Naive thymus-derived CD4-positive, alpha-beta T cell (primary cell): ENCODE data around the gene TYW1. TPM values are rescaled to one million over a fixed set of nuclear protein-coding genes. Genes with fewer than 3 reads are reported as not detected.
"Not testable (repeated sequence)": the region's sequence is repeated elsewhere in the genome, so short reads cannot be mapped to it uniquely, and the experiment has no call there.

Source experiments
- ATAC-seq: fragments of 150-1000 bp; cut with Tn5 transposase; 2 replicates; pipeline ENCODE4 v1.10.0; 2021; ENCODE audit warnings: mild to moderate bottlenecking, moderate library complexity
- CTCF ChIA-PET: fragments of 350-600 bp; sonication (Branson Sonifier 250); formaldehyde crosslinking; loops from one replicate; lab custom pipeline; 2021; ENCODE audit warnings: antibody characterized with exemption; lab: Charles Lee
- POLR2A ChIA-PET: fragments of 350-600 bp; sonication (Branson Sonifier 250); formaldehyde crosslinking; loops from one replicate; lab custom pipeline; 2021; ENCODE audit warnings: antibody characterized with exemption, inconsistent platforms; lab: Charles Lee
- DNase-seq, 9 donors: peaks; one replicate each; pipeline versions ENCODE4 v3.0.0 to v3.0.0-alpha.2; 2020 to 2022; ENCODE audit warnings: mixed read lengths in 1 of 9
- H3K27ac ChIP-seq: one replicate; pipeline ENCODE4 v1.7.0; 2013; ENCODE audit warnings: mild to moderate bottlenecking, low read depth, low read length, moderate library complexity
- H3K27me3 ChIP-seq, 2 donors: one replicate each; pipeline ENCODE4 v1.7.0; 2013; ENCODE audit warnings: low read length in 2 of 2, mild to moderate bottlenecking in 2 of 2, moderate library complexity in 2 of 2; ENCODE audit not compliant: control insufficient read depth in 2 of 2, insufficient read depth in 2 of 2
- H3K36me3 ChIP-seq, 3 experiments: 1 replicate in 2 of 3; 2 replicates in 1 of 3; pipeline ENCODE4 v1.7.0; 2013; ENCODE audit warnings: low read length in 3 of 3, mild to moderate bottlenecking in 3 of 3, moderate library complexity in 1 of 3; ENCODE audit not compliant: insufficient read depth in 3 of 3, control insufficient read depth in 2 of 3
- H3K4me1 ChIP-seq, 2 donors: one replicate each; pipeline ENCODE4 v1.7.0; 2013; ENCODE audit warnings: low read length in 2 of 2, mild to moderate bottlenecking in 2 of 2, moderate library complexity in 1 of 2; ENCODE audit not compliant: control insufficient read depth in 2 of 2, insufficient read depth in 2 of 2
- H3K4me3 ChIP-seq: 2 replicates; pipeline ENCODE4 v1.7.0; 2013; ENCODE audit warnings: mild to moderate bottlenecking, low read length
- H3K9me3 ChIP-seq, 3 experiments: 1 replicate in 2 of 3; 2 replicates in 1 of 3; pipeline ENCODE4 v1.7.0; 2013; ENCODE audit warnings: low read length in 3 of 3; ENCODE audit not compliant: control insufficient read depth in 2 of 3
- H3K27ac Mint-ChIP-seq, 9 donors: one replicate each; pipeline ENCODE4 v1.8.0; 2020 to 2022; ENCODE audit warnings: mixed read lengths in 9 of 9, mild to moderate bottlenecking in 8 of 9, moderate library complexity in 5 of 9, inconsistent platforms in 2 of 9
- H3K27me3 Mint-ChIP-seq, 5 donors: one replicate each; pipeline ENCODE4 v1.8.0; 2021 to 2022; ENCODE audit warnings: mixed read lengths in 5 of 5, mild to moderate bottlenecking in 1 of 5
- H3K36me3 Mint-ChIP-seq, 5 donors: one replicate each; pipeline ENCODE4 v1.8.0; 2020 to 2022; ENCODE audit warnings: mixed read lengths in 5 of 5, mild to moderate bottlenecking in 3 of 5, inconsistent platforms in 1 of 5
- H3K4me1 Mint-ChIP-seq, 7 donors: one replicate each; pipeline ENCODE4 v1.8.0; 2020 to 2022; ENCODE audit warnings: mixed read lengths in 7 of 7, mild to moderate bottlenecking in 3 of 7, inconsistent platforms in 1 of 7
- H3K4me3 Mint-ChIP-seq, 10 donors: one replicate each; pipeline ENCODE4 v1.8.0; 2020 to 2022; ENCODE audit warnings: mild to moderate bottlenecking in 10 of 10, mixed read lengths in 10 of 10, moderate library complexity in 6 of 10, inconsistent platforms in 2 of 10
- H3K9me3 Mint-ChIP-seq, 11 donors: one replicate each; pipeline ENCODE4 v1.8.0; 2020 to 2022; ENCODE audit warnings: mixed read lengths in 11 of 11, mild to moderate bottlenecking in 4 of 11, inconsistent platforms in 1 of 11, moderate library complexity in 1 of 11
- intact Hi-C, 2 donors: fragments of 100-400 bp; cut with micrococcal nuclease; formaldehyde crosslinking; loops; one replicate each; pipeline ENCODE4 v1.15.1; 2023
- polyA plus RNA-seq, 2 donors: library from polyadenylated mRNA; unstranded; fragments of 300-500 nt; fragmentation: Illumina TruSeq; gene quantifications; one replicate each; pipeline ENCODE4 v1.2.3, GENCODE V29; 2021
- total RNA-seq, 6 experiments: library from RNA in 5 of 6; stranded (reverse) in 5 of 6; gene quantifications; 1 replicate in 5 of 6; 2 replicates in 1 of 6; pipeline ENCODE4 v1.2.3 and lab custom pipeline; 2021 to 2026

The TYW1 gene
- total and polyA plus RNA-seq, 7 experiments from 2014 or later, result 20.2 to 29.4 (median 25.0) TPM

- Mint-ChIP-seq H3K27ac (peak overlapping the region in 1 of 9 donors; percentile 51), H3K9me3 (peaks cover 0 to 13% (median 6%) of the 10 kb centered on the region in 11 donors), H3K4me3 (peak overlapping the region in 2 of 10 donors; percentile 2 to 29), H3K36me3 (peaks cover 10 to 76% (median 55%) of the 10 kb centered on the region in 5 donors)
- H3K36me3 ChIP-seq, ATAC-seq, CTCF ChIA-PET, intact Hi-C loops, H3K4me1 Mint-ChIP-seq, H3K4me1 ChIP-seq, H3K9me3 ChIP-seq, H3K27me3 Mint-ChIP-seq, H3K27me3 ChIP-seq, H3K27ac ChIP-seq, H3K4me3 ChIP-seq, DNase-seq: not testable (repeated sequence)
- POLR2A ChIA-PET, result interaction anchor here (0.7 kb wide), 1 partner anchor 646 kb away, joined by 3 read pairs; no protein-coding TSS in a partner anchor
These were observed 55.5 kb downstream of the TYW1 start for GRCh38 chr7:67052161-67052560.

- Histone ChIP-seq H3K27ac (no peak overlapping the region), H3K36me3 (peaks cover 0 to 3% (median 0%) of the 10 kb centered on the region in 3 experiments), H3K27me3 (no peaks in the 10 kb centered on the region), H3K9me3 (no peaks in the 10 kb centered on the region), H3K4me3 (no peak overlapping the region), H3K4me1 (no peaks in the 10 kb centered on the region)
- Mint-ChIP-seq H3K27me3 (no peaks in the 10 kb centered on the region), H3K9me3 (peaks cover 0 to 8% (median 5%) of the 10 kb centered on the region in 11 donors), H3K36me3 (peaks cover 8 to 69% (median 47%) of the 10 kb centered on the region in 5 donors), H3K4me1 (peaks cover 0 to 5% (median 0%) of the 10 kb centered on the region in 7 donors), H3K4me3 (no peak overlapping the region), H3K27ac (no peak overlapping the region)
- ATAC-seq (no peak), DNase-seq (no peak)
- CTCF ChIA-PET, result no interaction called here
- intact Hi-C loops, result no loop called here
- POLR2A ChIA-PET, result no interaction called here
These were observed 60.0 kb downstream of the TYW1 start for GRCh38 chr7:67056683-67057082.

GRCh38 chr7:67061321-67061720 is 64.7 kb downstream of the TYW1 start:
- H3K36me3 ChIP-seq, H3K9me3 ChIP-seq, H3K27me3 ChIP-seq, H3K27ac ChIP-seq, ATAC-seq, H3K27me3 Mint-ChIP-seq, intact Hi-C loops, H3K4me3 Mint-ChIP-seq, DNase-seq, H3K4me1 ChIP-seq, POLR2A ChIA-PET, H3K4me1 Mint-ChIP-seq, H3K27ac Mint-ChIP-seq, H3K4me3 ChIP-seq, CTCF ChIA-PET: not testable (repeated sequence)
- Mint-ChIP-seq H3K9me3 (peaks cover 0 to 10% (median 0%) of the 10 kb centered on the region in 11 donors), H3K36me3 (peaks cover 13 to 60% (median 40%) of the 10 kb centered on the region in 5 donors)

GRCh38 chr7:67062802-67063201 is 66.2 kb downstream of the TYW1 start:
- H3K4me1 ChIP-seq, H3K27me3 ChIP-seq, H3K4me1 Mint-ChIP-seq, ATAC-seq, H3K27ac ChIP-seq, H3K27me3 Mint-ChIP-seq, H3K9me3 ChIP-seq, H3K27ac Mint-ChIP-seq, CTCF ChIA-PET, DNase-seq, H3K4me3 ChIP-seq, H3K36me3 ChIP-seq, intact Hi-C loops, POLR2A ChIA-PET, H3K4me3 Mint-ChIP-seq: not testable (repeated sequence)
- peaks cover 21 to 65% (median 50%) of the 10 kb centered on the region in 5 donors for H3K36me3 Mint-ChIP-seq
- peaks cover 0 to 10% (median 0%) of the 10 kb centered on the region in 11 donors for H3K9me3 Mint-ChIP-seq

GRCh38 chr7:67066950-67067622 is 70.5 kb downstream of the TYW1 start:
- CTCF ChIA-PET, H3K27ac ChIP-seq, H3K4me1 Mint-ChIP-seq, H3K27me3 ChIP-seq, POLR2A ChIA-PET, H3K4me1 ChIP-seq, DNase-seq, H3K27me3 Mint-ChIP-seq, ATAC-seq, H3K4me3 ChIP-seq, H3K4me3 Mint-ChIP-seq, intact Hi-C loops, H3K9me3 ChIP-seq: not testable (repeated sequence)
- H3K36me3 Mint-ChIP-seq, result peaks cover 40 to 73% (median 62%) of the 10 kb centered on the region in 5 donors
- H3K36me3 ChIP-seq, result peaks cover 0 to 25% (median 4%) of the 10 kb centered on the region in 3 experiments
- H3K9me3 Mint-ChIP-seq, result peaks cover 5 to 30% (median 11%) of the 10 kb centered on the region in 11 donors
- H3K27ac Mint-ChIP-seq, result peak overlapping the region in 1 of 9 donors; percentile 64

- H3K36me3 Mint-ChIP-seq, result peaks cover 6 to 71% (median 63%) of the 10 kb centered on the region in 5 donors
- intact Hi-C loops, H3K4me3 Mint-ChIP-seq, H3K4me3 ChIP-seq, CTCF ChIA-PET, H3K27me3 ChIP-seq, DNase-seq, ATAC-seq, H3K27ac ChIP-seq, H3K27me3 Mint-ChIP-seq, H3K4me1 ChIP-seq, POLR2A ChIA-PET, H3K27ac Mint-ChIP-seq: not testable (repeated sequence)
- peaks cover 3 to 66% (median 36%) of the 10 kb centered on the region in 11 donors for H3K9me3 Mint-ChIP-seq
- Histone ChIP-seq H3K9me3 (peaks cover 0 to 13% (median 4%) of the 10 kb centered on the region in 3 experiments), H3K36me3 (peaks cover 0 to 13% (median 3%) of the 10 kb centered on the region in 3 experiments)
- peaks cover 0 to 16% (median 8%) of the 10 kb centered on the region in 7 donors for H3K4me1 Mint-ChIP-seq
These were observed 79.5 kb downstream of the TYW1 start for GRCh38 chr7:67076120-67076519.
